ENCODE data around the gene FBXL15. TPM values are rescaled to one million over a fixed set of nuclear protein-coding genes. Genes with fewer than 3 reads are reported as not detected.

Gene FBXL15
- total and polyA plus RNA-seq, 9 of the 15 experiments (the other 6 are each of a cell fraction or from before 2014, with no cell fraction given): 0.08 to 25.9 (median 3.5) TPM

DNA sequence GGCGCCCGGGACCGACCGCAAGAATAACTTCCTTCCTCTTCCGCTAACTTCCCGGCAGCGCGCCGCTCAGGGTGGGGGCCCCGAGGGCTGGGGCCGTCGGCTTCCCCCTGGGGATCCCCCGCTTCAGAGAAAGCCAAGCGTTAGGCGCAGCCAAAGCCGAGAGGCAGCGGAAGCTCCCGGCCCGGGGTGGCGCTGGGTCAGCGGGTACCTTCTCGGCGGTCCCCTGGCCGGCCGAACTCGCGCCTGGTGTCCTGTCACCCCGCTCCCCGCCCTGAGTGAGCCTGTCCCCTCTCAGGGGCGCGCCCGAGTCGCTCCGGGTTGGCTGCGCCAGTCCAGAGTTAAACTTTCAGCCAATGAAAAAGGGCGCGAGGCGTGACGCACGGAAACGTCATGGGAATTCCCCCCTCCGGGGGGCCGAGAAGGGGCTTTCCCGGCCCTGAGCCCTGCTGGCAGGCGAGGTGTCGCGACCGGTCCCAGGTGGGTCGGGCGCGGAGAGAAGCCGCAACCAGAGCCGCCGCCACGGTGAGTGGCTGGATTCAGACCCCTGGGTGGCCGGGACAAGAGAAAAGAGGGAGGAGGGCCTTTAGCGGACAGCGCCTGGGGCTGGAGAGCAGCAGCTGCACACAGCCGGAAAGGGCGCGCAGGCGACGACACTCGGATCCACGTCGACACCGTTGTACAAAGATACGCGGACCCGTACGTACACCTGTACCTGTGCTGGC, 26.4 kb upstream of the FBXL15 start (continued):
- TF ChIP-seq, protein P1, sequence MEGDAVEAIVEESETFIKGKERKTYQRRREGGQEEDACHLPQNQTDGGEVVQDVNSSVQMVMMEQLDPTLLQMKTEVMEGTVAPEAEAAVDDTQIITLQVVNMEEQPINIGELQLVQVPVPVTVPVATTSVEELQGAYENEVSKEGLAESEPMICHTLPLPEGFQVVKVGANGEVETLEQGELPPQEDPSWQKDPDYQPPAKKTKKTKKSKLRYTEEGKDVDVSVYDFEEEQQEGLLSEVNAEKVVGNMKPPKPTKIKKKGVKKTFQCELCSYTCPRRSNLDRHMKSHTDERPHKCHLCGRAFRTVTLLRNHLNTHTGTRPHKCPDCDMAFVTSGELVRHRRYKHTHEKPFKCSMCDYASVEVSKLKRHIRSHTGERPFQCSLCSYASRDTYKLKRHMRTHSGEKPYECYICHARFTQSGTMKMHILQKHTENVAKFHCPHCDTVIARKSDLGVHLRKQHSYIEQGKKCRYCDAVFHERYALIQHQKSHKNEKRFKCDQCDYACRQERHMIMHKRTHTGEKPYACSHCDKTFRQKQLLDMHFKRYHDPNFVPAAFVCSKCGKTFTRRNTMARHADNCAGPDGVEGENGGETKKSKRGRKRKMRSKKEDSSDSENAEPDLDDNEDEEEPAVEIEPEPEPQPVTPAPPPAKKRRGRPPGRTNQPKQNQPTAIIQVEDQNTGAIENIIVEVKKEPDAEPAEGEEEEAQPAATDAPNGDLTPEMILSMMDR (IDR thresholded peaks at IDR 0.05 in 2 of 3, conservative IDR thresholded peaks at IDR 0.05 in 1 of 3; ENCODE audit: insufficient read depth in 2 of 3, low read depth in 1 of 3, low read length in 3 of 3): peak in 1 of 3 experiments; percentile 95; a peak in 1 of 6 replicates
- TF ChIP-seq RBM34 (IDR thresholded peaks at IDR 0.05; ENCODE audit: borderline replicate concordance, insufficient read depth, low read length): no peak
- TF ChIP-seq ZNF589 (CRISPR knock-in tag; IDR thresholded peaks at IDR 0.05; ENCODE audit: low read depth): no peak
- no peak for TF ChIP-seq RBM39 (optimal IDR thresholded peaks at IDR 0.05; ENCODE audit: low read depth, low read length)
- peak; percentile 26 for TF ChIP-seq ASH1L (IDR thresholded peaks at IDR 0.05; ENCODE audit: borderline replicate concordance, low read depth, partially characterized antibody)
- TF ChIP-seq ZNF347 (CRISPR knock-in tag; IDR thresholded peaks at IDR 0.05; ENCODE audit: low read depth): no peak
- no peak for TF ChIP-seq JUND (IDR thresholded peaks at IDR 0.05; ENCODE audit: borderline replicate concordance, low read depth, low read length)
- no peak for TF ChIP-seq JUND (tag; IDR thresholded peaks at IDR 0.05; ENCODE audit: borderline replicate concordance, low read depth, low read length)
- TF ChIP-seq MCM3 (IDR thresholded peaks at IDR 0.05): no peak
- TF ChIP-seq USF1 (CRISPR knock-in tag; IDR thresholded peaks at IDR 0.05): no peak
- TF ChIP-seq, protein P2, sequence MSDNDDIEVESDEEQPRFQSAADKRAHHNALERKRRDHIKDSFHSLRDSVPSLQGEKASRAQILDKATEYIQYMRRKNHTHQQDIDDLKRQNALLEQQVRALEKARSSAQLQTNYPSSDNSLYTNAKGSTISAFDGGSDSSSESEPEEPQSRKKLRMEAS (CRISPR knock-in tag; IDR thresholded peaks at IDR 0.05): no peak
- no peak for TF ChIP-seq ZNF23 (CRISPR knock-in tag; IDR thresholded peaks at IDR 0.05)
- no peak for TF ChIP-seq FOXK1 (CRISPR knock-in tag; IDR thresholded peaks at IDR 0.05; ENCODE audit: borderline replicate concordance)
- no peak; the same call in 1 of the 2 replicates for TF ChIP-seq MYC (IDR thresholded peaks at IDR 0.05; ENCODE audit: low read depth, low read length)
- peak; percentile 53; the same call in 1 of the 2 replicates for TF ChIP-seq MYC (CRISPR knock-in tag; IDR thresholded peaks at IDR 0.05; ENCODE audit: borderline replicate concordance, low read depth)
- TF ChIP-seq, protein P3, sequence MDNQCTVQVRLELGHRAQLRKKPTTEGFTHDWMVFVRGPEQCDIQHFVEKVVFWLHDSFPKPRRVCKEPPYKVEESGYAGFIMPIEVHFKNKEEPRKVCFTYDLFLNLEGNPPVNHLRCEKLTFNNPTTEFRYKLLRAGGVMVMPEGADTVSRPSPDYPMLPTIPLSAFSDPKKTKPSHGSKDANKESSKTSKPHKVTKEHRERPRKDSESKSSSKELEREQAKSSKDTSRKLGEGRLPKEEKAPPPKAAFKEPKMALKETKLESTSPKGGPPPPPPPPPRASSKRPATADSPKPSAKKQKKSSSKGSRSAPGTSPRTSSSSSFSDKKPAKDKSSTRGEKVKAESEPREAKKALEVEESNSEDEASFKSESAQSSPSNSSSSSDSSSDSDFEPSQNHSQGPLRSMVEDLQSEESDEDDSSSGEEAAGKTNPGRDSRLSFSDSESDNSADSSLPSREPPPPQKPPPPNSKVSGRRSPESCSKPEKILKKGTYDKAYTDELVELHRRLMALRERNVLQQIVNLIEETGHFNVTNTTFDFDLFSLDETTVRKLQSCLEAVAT (IDR thresholded peaks at IDR 0.05): 0 out of 4 replicates have a peak, but pooled peaks of 1 of the 2 experiments have one; percentile 28
- TF ChIP-seq, protein P4, sequence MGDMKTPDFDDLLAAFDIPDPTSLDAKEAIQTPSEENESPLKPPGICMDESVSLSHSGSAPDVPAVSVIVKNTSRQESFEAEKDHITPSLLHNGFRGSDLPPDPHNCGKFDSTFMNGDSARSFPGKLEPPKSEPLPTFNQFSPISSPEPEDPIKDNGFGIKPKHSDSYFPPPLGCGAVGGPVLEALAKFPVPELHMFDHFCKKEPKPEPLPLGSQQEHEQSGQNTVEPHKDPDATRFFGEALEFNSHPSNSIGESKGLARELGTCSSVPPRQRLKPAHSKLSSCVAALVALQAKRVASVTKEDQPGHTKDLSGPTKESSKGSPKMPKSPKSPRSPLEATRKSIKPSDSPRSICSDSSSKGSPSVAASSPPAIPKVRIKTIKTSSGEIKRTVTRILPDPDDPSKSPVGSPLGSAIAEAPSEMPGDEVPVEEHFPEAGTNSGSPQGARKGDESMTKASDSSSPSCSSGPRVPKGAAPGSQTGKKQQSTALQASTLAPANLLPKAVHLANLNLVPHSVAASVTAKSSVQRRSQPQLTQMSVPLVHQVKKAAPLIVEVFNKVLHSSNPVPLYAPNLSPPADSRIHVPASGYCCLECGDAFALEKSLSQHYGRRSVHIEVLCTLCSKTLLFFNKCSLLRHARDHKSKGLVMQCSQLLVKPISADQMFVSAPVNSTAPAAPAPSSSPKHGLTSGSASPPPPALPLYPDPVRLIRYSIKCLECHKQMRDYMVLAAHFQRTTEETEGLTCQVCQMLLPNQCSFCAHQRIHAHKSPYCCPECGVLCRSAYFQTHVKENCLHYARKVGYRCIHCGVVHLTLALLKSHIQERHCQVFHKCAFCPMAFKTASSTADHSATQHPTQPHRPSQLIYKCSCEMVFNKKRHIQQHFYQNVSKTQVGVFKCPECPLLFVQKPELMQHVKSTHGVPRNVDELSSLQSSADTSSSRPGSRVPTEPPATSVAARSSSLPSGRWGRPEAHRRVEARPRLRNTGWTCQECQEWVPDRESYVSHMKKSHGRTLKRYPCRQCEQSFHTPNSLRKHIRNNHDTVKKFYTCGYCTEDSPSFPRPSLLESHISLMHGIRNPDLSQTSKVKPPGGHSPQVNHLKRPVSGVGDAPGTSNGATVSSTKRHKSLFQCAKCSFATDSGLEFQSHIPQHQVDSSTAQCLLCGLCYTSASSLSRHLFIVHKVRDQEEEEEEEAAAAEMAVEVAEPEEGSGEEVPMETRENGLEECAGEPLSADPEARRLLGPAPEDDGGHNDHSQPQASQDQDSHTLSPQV (IDR thresholded peaks at IDR 0.05): no peak
- TF ChIP-seq ZNF184 (CRISPR knock-in tag; IDR thresholded peaks at IDR 0.05): no peak
